HepG2 (cell line): ENCODE measurements around the gene MAP2K2. TPM values are rescaled to one million over a fixed set of nuclear protein-coding genes. Genes with fewer than 3 reads are reported as not detected.

Source experiments
- ATAC-seq: fragments of 200-7000 bp; cut with Tn5 transposase; 3 replicates; pipeline ENCODE4 v1.9.1; 2020; ENCODE audit warnings: mild to moderate bottlenecking, moderate library complexity
- BruUV-seq: library from RNA; stranded (reverse); fragments of 400-500 nt; replicated peaks from 2 replicates; lab custom pipeline; 2021; lab: Mats Ljungman, UMichigan
- CTCF ChIA-PET: fragments of 300-600 bp; formaldehyde crosslinking; extraction: SDS; loops from one replicate; lab custom pipeline; 2021; ENCODE audit warnings: low total read pairs, inconsistent platforms, low intra/inter-chr PET ratio; lab: Yijun Ruan, JAX
- POLR2A ChIA-PET: fragments of 350-600 bp; sonication (Branson Sonifier 250); formaldehyde crosslinking; loops from one replicate; lab custom pipeline; 2020; ENCODE audit warnings: antibody characterized with exemption, inconsistent platforms; lab: Yijun Ruan, JAX
- DNase-seq: peaks from one replicate; pipeline ENCODE4 v3.0.0-alpha.2; 2015; ENCODE audit warnings: low spot score
- FAIRE-seq: peaks from 3 replicates; lab custom pipeline; 2011; peaks lifted over from hg19 to GRCh38; lab: Jason Lieb, UNC
- H2AFZ ChIP-seq: one replicate; pipeline ENCODE4 v1.6.1; 2011; ENCODE audit warnings: low read length, inconsistent platforms
- H3K27ac ChIP-seq: fragments of 300-600 bp; 3 replicates; pipeline ENCODE4 v1.8.0; 2011; ENCODE audit warnings: mixed run types, mild to moderate bottlenecking, mixed read lengths, low read length, inconsistent platforms; ENCODE audit not compliant: insufficient read depth; ENCODE audit errors: extremely low read length
- H3K27me3 ChIP-seq, 2 experiments: fragments of 200-600 bp in 1 of 2; 2 replicates in 1 of 2; 3 replicates in 1 of 2; pipeline versions ENCODE4 v1.6.0 to v1.8.0; 2011; ENCODE audit warnings: low read length in 2 of 2, mild to moderate bottlenecking in 2 of 2, moderate library complexity in 2 of 2, inconsistent platforms in 1 of 2; ENCODE audit not compliant: insufficient read depth in 2 of 2, control insufficient read depth in 1 of 2
- H3K36me3 ChIP-seq, 2 experiments: fragments of 200-600 bp in 1 of 2; replicated peaks in 1 of 2; 2 replicates in 1 of 2; 3 replicates in 1 of 2; pipeline versions ENCODE4 v1.5.1 to v1.8.0; 2011; ENCODE audit warnings: low read length in 2 of 2, inconsistent platforms in 1 of 2; ENCODE audit not compliant: insufficient read depth in 2 of 2, control insufficient read depth in 1 of 2
- H3K4me1 ChIP-seq: 2 replicates; pipeline ENCODE4 v1.5.1; 2012; ENCODE audit warnings: low read length, inconsistent platforms; ENCODE audit not compliant: insufficient read depth
- H3K4me2 ChIP-seq: 2 replicates; pipeline ENCODE4 v1.6.0; 2011; ENCODE audit warnings: low read depth, low read length, inconsistent platforms
- H3K4me3 ChIP-seq, 3 experiments: fragments of 200-600 bp in 1 of 3; sonication (generic), shearing (Covaris generic) in 1 of 3; replicated peaks in 1 of 3; 2 replicates each; pipeline ENCODE4 v1.5.1; 2011 to 2016; ENCODE audit warnings: low read length in 3 of 3, inconsistent platforms in 2 of 3, low read depth in 2 of 3, mild to moderate bottlenecking in 2 of 3, control low read depth in 1 of 3, mixed read lengths in 1 of 3; ENCODE audit not compliant: insufficient read depth in 1 of 3
- H3K79me2 ChIP-seq: one replicate; pipeline ENCODE4 v1.6.1; 2011; ENCODE audit warnings: low read length, inconsistent platforms; ENCODE audit not compliant: insufficient read depth
- H3K9ac ChIP-seq: 2 replicates; pipeline ENCODE4 v1.6.0; 2011; ENCODE audit warnings: mild to moderate bottlenecking, low read depth, low read length, inconsistent platforms; ENCODE audit not compliant: insufficient read depth
- H3K9me3 ChIP-seq: 2 replicates; pipeline ENCODE4 v1.5.1; 2012; ENCODE audit warnings: mild to moderate bottlenecking, low read length
- H4K20me1 ChIP-seq: 2 replicates; pipeline ENCODE4 v1.6.0; 2011; ENCODE audit warnings: inconsistent platforms, mild to moderate bottlenecking, low read length, moderate library complexity; ENCODE audit not compliant: insufficient read depth
- BCL3 ChIP-seq: sonication (generic); formaldehyde crosslinking; IDR thresholded peaks from 2 replicates; pipeline ENCODE4 v1.5.1; 2020; ENCODE audit warnings: mild to moderate bottlenecking, missing genetic modification reagents, moderate library complexity
- PAX8 ChIP-seq: sonication (generic); formaldehyde crosslinking; IDR thresholded peaks from 2 replicates; pipeline ENCODE4 v1.8.0; 2022; ENCODE audit warnings: mild to moderate bottlenecking, missing genetic modification reagents, borderline replicate concordance
- POLR2G ChIP-seq: fragments of 200-400 bp; formaldehyde crosslinking; IDR thresholded peaks from 2 replicates; pipeline ENCODE4 v1.6.1; 2018; ENCODE audit warnings: mild to moderate bottlenecking, low read depth, low read length, moderate library complexity
- SKIL ChIP-seq: sonication (generic); formaldehyde crosslinking; IDR thresholded peaks from 2 replicates; pipeline ENCODE4 v1.8.0; 2022; ENCODE audit warnings: missing genetic modification reagents, mild to moderate bottlenecking, moderate library complexity, borderline replicate concordance
- WGBS: methylation state at CpG from one replicate; pipeline ENCODE4 v1.1.6; 2017; ENCODE audit warnings: low lambda C conversion rate; 5-methylcytosine and 5-hydroxymethylcytosine counted together
- in situ Hi-C: cut with HindIII; loops from 2 replicates; pipeline ENCODE4 v1.10.0; 2017; ENCODE audit warnings: low pct_unique_long_range_greater_than_20kb; ENCODE audit not compliant: extremely low pct_ligation_motif_present
- intact Hi-C: fragments of 100-400 bp; cut with micrococcal nuclease; formaldehyde crosslinking; loops from one replicate; pipeline ENCODE4 v1.10.0; 2022; ENCODE audit not compliant: unreplicated experiment
- polyA plus RNA-seq, 8 experiments: library from polyadenylated mRNA; depleted of rRNA in 3 of 8; stranded (reverse) in 7 of 8; unstranded in 1 of 8; fragments of >200 nt; fragmentation: Illumina TruSeq in 4 of 8; extraction: Trizol in 4 of 8; gene quantifications; 2 replicates each; pipeline versions ENCODE4 v1.2.1 to v1.2.3, GENCODE V29; 2011 to 2016; ENCODE audit warnings: low read depth in 4 of 8, missing spikeins in 1 of 8, mixed read lengths in 1 of 8; ENCODE audit not compliant: insufficient read depth in 1 of 8
- total RNA-seq, 5 experiments: library from RNA; depleted of rRNA; stranded (reverse); fragments of >200 nt; fragmentation: Illumina TruSeq; extraction: Trizol; gene quantifications; 2 replicates each; pipeline ENCODE4 v1.2.3, GENCODE V29; 2016; ENCODE audit warnings: low read depth in 1 of 5

The MAP2K2 gene
- total and polyA plus RNA-seq, 2 of the 13 experiments (the other 11 are each of a cell fraction or from before 2014, with no cell fraction given) = 70.3 to 80.9 TPM

DNA sequence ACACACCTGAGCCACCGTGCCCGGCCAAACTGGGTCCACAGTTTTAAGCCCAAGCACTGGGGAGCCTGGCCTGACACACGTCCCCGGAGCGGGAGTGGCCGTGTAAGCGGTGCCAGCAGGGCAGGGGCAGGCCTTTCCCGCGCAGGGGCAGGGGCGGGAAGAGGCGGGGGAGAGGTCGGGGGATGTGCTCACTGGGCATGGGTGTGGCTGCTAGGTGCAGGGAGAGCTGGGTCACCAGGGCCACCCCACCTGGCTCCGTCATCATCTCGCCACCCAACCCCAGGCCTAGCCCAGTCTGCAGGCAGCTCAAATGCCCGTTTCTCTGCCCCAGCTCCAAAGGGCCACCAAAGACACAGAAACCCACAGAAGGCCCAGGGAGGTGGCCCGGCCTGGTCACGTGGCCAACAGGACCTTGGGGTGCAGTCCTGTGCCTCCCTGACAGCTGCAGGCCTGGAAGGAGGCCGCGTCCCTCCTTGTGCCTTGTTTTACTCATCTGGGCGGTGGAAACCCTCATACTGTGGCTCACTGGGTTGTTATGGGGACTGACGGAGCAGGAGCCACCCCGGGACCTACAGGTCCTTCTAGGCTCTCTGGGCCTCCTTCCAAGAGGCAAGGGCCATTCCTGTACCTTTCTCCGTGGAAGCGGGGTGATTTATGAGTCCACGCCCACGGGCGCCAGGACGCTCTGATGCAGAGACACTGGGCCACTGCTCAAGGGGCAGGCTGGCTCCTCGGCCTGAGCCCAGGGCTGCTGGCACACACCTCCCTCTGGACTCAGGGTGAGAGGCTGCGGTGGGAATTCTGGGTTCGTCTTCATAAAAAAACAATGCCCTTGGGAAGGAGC lies 27.7 kb downstream of the MAP2K2 start:
- Histone ChIP-seq H3K9me3 (no peaks in the 10 kb centered on the region), H3K36me3 (peaks cover 6 to 11% of the 10 kb centered on the region in 2 experiments; a peak in 3 of 5 replicates), H3K27me3 (no peaks in the 10 kb centered on the region), H4K20me1 (no peaks in the 10 kb centered on the region), H2AFZ (no peak overlapping the region), H3K9ac (no peak overlapping the region), H3K4me2 (no peak overlapping the region), H3K4me1 (no peaks in the 10 kb centered on the region), H3K4me3 (no peak overlapping the region), H3K79me2 (no peaks in the 10 kb centered on the region), H3K27ac (no peak overlapping the region)
- in situ Hi-C loops = no loop called here
- POLR2A ChIA-PET = no interaction called here
- WGBS = 94% methylated on average over 28 of the region's 31 CpGs
- DNase-seq (no peak), FAIRE-seq (no peak), ATAC-seq (no peak)
- TF ChIP-seq PAX8 = no peak
- no peak for TF ChIP-seq BCL3 (CRISPR knock-in tag)
- TF ChIP-seq SKIL (CRISPR knock-in tag) = no peak
- peak; percentile 28; the same call in 1 of the 2 replicates for TF ChIP-seq POLR2G
- CTCF ChIA-PET = no interaction called here
- no TSS peak for BruUV-seq
- intact Hi-C loops = no loop called here
